HG02870 (cell line): ENCODE results near the gene DAGLA.

ENCODE experiments used
- ATAC-seq: cut with Tn5 transposase; IDR thresholded peaks from one replicate; pipeline ENCODE4 v1.9.1; 2021; ENCODE audit warnings: mild to moderate bottlenecking, moderate library complexity; ENCODE audit not compliant: unreplicated experiment

Gene DAGLA

DNA sequence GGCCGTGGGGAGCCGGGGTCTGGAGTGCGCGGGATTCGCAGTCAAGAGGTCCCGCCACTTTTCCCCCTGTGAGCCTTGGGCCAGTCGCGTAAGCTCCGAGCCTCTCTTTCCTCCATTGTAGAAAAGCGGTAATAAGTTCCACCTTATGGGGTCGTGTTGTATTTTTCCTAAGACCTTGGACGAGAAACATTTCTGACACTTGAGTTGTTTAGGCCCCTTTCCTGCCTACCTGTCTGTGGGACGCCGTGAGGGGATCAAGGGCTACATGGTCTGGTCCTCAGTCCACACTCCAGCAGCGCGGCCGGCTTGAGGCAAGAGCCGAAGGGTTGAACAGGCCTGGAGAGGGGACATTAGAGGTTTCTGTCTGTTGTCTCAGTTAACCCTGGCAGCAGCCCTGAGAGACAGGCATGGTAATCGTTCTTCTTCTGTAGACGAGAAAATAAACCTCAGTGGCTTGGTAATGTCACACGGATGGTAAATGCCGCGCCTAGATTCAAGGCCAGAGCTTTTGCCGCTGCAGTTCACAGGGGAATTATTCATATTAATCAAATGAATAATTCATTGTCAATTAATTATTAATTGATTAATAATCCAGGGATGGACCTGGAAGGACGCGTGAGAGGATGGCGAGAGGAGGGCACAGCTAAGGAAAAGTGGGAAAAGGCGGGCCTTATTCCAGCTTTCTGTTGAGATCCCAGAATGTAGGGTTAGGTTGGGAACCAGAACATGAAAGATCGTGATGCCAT is 113.1 kb downstream of the DAGLA start:
- peak; percentile 15 for ATAC-seq

GRCh38 chr11:61793829-61794204 is 113.6 kb downstream of the DAGLA start:
- no peak for ATAC-seq

- ATAC-seq = no peak
These were observed 114.4 kb downstream of the DAGLA start for GRCh38 chr11:61794579-61794978.

- no peak for ATAC-seq
These were observed 115.3 kb downstream of the DAGLA start for GRCh38 chr11:61795459-61795858.

DNA sequence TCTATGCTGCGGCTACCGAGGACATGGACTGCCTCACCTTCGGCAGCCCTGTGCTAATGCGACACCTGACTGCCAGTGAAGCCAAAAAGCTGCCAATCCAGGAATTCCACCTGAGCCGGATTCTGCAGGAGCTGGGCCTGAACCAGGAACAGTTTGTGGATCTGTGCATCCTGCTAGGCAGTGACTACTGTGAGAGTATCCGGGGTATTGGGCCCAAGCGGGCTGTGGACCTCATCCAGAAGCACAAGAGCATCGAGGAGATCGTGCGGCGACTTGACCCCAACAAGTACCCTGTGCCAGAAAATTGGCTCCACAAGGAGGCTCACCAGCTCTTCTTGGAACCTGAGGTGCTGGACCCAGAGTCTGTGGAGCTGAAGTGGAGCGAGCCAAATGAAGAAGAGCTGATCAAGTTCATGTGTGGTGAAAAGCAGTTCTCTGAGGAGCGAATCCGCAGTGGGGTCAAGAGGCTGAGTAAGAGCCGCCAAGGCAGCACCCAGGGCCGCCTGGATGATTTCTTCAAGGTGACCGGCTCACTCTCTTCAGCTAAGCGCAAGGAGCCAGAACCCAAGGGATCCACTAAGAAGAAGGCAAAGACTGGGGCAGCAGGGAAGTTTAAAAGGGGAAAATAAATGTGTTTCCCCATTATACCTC is 115.8 kb downstream of the DAGLA start:
- ATAC-seq = no peak
